RCC 7860 (cell line): ENCODE measurements around the gene ZNF816.
"Not testable (repeated sequence)": the region's sequence is repeated elsewhere in the genome, so short reads cannot be mapped to it uniquely, and the experiment has no call there.

Source experiments
- DNase-seq: peaks from one replicate; pipeline ENCODE4 v3.0.0-alpha.2; 2015; ENCODE audit warnings: low spot score
- FAIRE-seq: peaks from 2 replicates; lab custom pipeline; 2012; peaks lifted over from hg19 to GRCh38; lab: Jason Lieb, UNC

ZNF816 gene

GRCh38 chr19:52961981-52962380 lies 700 bp downstream of the ZNF816 start:
- no peak for FAIRE-seq

GRCh38 chr19:52959613-52960295 lies 2.9 kb downstream of the ZNF816 start:
- DNase-seq (no peak), FAIRE-seq (no peak)

More at GRCh38 chr19:52961981-52962380, 700 bp downstream of the ZNF816 start:
- DNase-seq, result no peak

GRCh38 chr19:52957591-52957990 lies 5.1 kb downstream of the ZNF816 start:
- FAIRE-seq (no peak), DNase-seq (no peak)

- FAIRE-seq, result no peak
- DNase-seq, result no peak
These were observed 5.8 kb downstream of the ZNF816 start for GRCh38 chr19:52956917-52957316.

- FAIRE-seq (no peak), DNase-seq (no peak)
These were observed 13.3 kb downstream of the ZNF816 start for GRCh38 chr19:52949422-52949821.

- FAIRE-seq, result no peak
- no peak for DNase-seq
These were observed 14.5 kb downstream of the ZNF816 start for GRCh38 chr19:52948025-52948770.

GRCh38 chr19:52946322-52947310 lies 16.1 kb downstream of the ZNF816 start:
- DNase-seq (no peak), FAIRE-seq (no peak)

- DNase-seq, result no peak
- FAIRE-seq, result no peak
These were observed 16.9 kb downstream of the ZNF816 start for GRCh38 chr19:52945652-52946321.

- FAIRE-seq, result not testable (repeated sequence)
- peak; percentile 22 for DNase-seq
These were observed 17.8 kb downstream of the ZNF816 start for GRCh38 chr19:52944703-52945493.

- FAIRE-seq (no peak), DNase-seq (no peak)
These were observed 18.6 kb downstream of the ZNF816 start for GRCh38 chr19:52943884-52944643.

- no peak for FAIRE-seq
These were observed 19.4 kb downstream of the ZNF816 start for GRCh38 chr19:52943134-52943883.

GRCh38 chr19:52942386-52943133 lies 20.1 kb downstream of the ZNF816 start:
- peak; percentile 69 for DNase-seq
- no peak for FAIRE-seq

More at GRCh38 chr19:52943134-52943883, 19.4 kb downstream of the ZNF816 start:
- DNase-seq, result no peak

GRCh38 chr19:52941941-52942385 lies 20.7 kb downstream of the ZNF816 start:
- DNase-seq (no peak), FAIRE-seq (no peak)

GRCh38 chr19:52941523-52941922 lies 21.2 kb downstream of the ZNF816 start:
- DNase-seq, FAIRE-seq: not testable (repeated sequence)

- FAIRE-seq, DNase-seq: not testable (repeated sequence)
These were observed 21.8 kb downstream of the ZNF816 start for GRCh38 chr19:52940905-52941304.

GRCh38 chr19:52938761-52939160 lies 23.9 kb downstream of the ZNF816 start:
- FAIRE-seq (no peak), DNase-seq (no peak)

- FAIRE-seq (no peak), DNase-seq (no peak)
These were observed 25.7 kb downstream of the ZNF816 start for GRCh38 chr19:52936954-52937325.
